ENCODE results near the gene ATXN7L1. TPM values are rescaled to one million over a fixed set of nuclear protein-coding genes. Genes with fewer than 3 reads are reported as not detected.

Gene ATXN7L1
- total RNA-seq, 2 experiments from 2014 or later: 0.59 TPM; not detected in 1

- ChIA-PET POLR2A (no interaction called here), CTCF (ENCODE audit: unreplicated experiment) (no interaction called here)
- no peaks in the 10 kb centered on the region for H4K20me1 ChIP-seq (ENCODE audit: insufficient read depth, low read length)
- H3K4me2 ChIP-seq (ENCODE audit: low read length): no peak overlapping the region
- H2AFZ ChIP-seq (ENCODE audit: low read length): no peak overlapping the region
- H3K4me1 ChIP-seq (ENCODE audit: insufficient read depth, low read length, poor library complexity, severe bottlenecking): no peaks in the 10 kb centered on the region
- no peaks in the 10 kb centered on the region for H3K36me3 ChIP-seq (ENCODE audit: insufficient read depth, low read length)
- H3K9me3 ChIP-seq (ENCODE audit: low read length): no peaks in the 10 kb centered on the region
- no peaks in the 10 kb centered on the region for H3K79me2 ChIP-seq (ENCODE audit: insufficient read depth, low read depth, low read length)
- intact Hi-C loops (cut with micrococcal nuclease; ENCODE audit: unreplicated experiment): no loop called here
- no peak overlapping the region for H3K4me3 ChIP-seq (ENCODE audit: low read depth, low read length, poor library complexity, severe bottlenecking)
- no peak overlapping the region for H3K27ac ChIP-seq (ENCODE audit: low read depth, low read length, poor library complexity, severe bottlenecking)
- TF ChIP-seq, protein P1, sequence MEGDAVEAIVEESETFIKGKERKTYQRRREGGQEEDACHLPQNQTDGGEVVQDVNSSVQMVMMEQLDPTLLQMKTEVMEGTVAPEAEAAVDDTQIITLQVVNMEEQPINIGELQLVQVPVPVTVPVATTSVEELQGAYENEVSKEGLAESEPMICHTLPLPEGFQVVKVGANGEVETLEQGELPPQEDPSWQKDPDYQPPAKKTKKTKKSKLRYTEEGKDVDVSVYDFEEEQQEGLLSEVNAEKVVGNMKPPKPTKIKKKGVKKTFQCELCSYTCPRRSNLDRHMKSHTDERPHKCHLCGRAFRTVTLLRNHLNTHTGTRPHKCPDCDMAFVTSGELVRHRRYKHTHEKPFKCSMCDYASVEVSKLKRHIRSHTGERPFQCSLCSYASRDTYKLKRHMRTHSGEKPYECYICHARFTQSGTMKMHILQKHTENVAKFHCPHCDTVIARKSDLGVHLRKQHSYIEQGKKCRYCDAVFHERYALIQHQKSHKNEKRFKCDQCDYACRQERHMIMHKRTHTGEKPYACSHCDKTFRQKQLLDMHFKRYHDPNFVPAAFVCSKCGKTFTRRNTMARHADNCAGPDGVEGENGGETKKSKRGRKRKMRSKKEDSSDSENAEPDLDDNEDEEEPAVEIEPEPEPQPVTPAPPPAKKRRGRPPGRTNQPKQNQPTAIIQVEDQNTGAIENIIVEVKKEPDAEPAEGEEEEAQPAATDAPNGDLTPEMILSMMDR (conservative IDR thresholded peaks at IDR 0.05; ENCODE audit: low read length): no peak
- TF ChIP-seq EZH2phosphoT487 (IDR thresholded peaks at IDR 0.05; ENCODE audit: borderline replicate concordance, low read depth, low read length): no peak
- no TSS peak for BruUV-seq (replicated peaks)
- H3K9me2 ChIP-seq (ENCODE audit: insufficient read depth, low read length): no peaks in the 10 kb centered on the region
- no peak for DNase-seq (ENCODE audit: low spot score)
These were observed 226.5 kb downstream of the ATXN7L1 start for GRCh38 chr7:105649727-105650381.

GRCh38 chr7:105648561-105649401 is 227.6 kb downstream of the ATXN7L1 start:
- no peak overlapping the region for H3K27ac ChIP-seq (ENCODE audit: low read depth, low read length, poor library complexity, severe bottlenecking)
- no peaks in the 10 kb centered on the region for H3K36me3 ChIP-seq (ENCODE audit: insufficient read depth, low read length)
- no peak overlapping the region for H3K4me2 ChIP-seq (ENCODE audit: low read length)
- CTCF ChIA-PET (ENCODE audit: unreplicated experiment): no interaction called here
- no TSS peak for BruUV-seq (replicated peaks)
- H3K4me1 ChIP-seq (ENCODE audit: insufficient read depth, low read length, poor library complexity, severe bottlenecking): no peaks in the 10 kb centered on the region
- DNase-seq (ENCODE audit: low spot score): no peak
- H3K9me2 ChIP-seq (ENCODE audit: insufficient read depth, low read length): no peaks in the 10 kb centered on the region
- H4K20me1 ChIP-seq (ENCODE audit: insufficient read depth, low read length): no peaks in the 10 kb centered on the region
- TF ChIP-seq, protein P1 (conservative IDR thresholded peaks at IDR 0.05; ENCODE audit: low read length): no peak
- TF ChIP-seq EZH2phosphoT487 (IDR thresholded peaks at IDR 0.05; ENCODE audit: borderline replicate concordance, low read depth, low read length): no peak
- no peak overlapping the region for H3K4me3 ChIP-seq (ENCODE audit: low read depth, low read length, poor library complexity, severe bottlenecking)
- H3K79me2 ChIP-seq (ENCODE audit: insufficient read depth, low read depth, low read length): no peaks in the 10 kb centered on the region
- intact Hi-C loops (cut with micrococcal nuclease; ENCODE audit: unreplicated experiment): no loop called here
- POLR2A ChIA-PET: interaction anchor here (0.6 kb wide), 1 partner anchor 345 kb away, joined by 4 read pairs; no protein-coding TSS in a partner anchor
- no peak overlapping the region for H2AFZ ChIP-seq (ENCODE audit: low read length)
- H3K9me3 ChIP-seq (ENCODE audit: low read length): no peaks in the 10 kb centered on the region

DNA sequence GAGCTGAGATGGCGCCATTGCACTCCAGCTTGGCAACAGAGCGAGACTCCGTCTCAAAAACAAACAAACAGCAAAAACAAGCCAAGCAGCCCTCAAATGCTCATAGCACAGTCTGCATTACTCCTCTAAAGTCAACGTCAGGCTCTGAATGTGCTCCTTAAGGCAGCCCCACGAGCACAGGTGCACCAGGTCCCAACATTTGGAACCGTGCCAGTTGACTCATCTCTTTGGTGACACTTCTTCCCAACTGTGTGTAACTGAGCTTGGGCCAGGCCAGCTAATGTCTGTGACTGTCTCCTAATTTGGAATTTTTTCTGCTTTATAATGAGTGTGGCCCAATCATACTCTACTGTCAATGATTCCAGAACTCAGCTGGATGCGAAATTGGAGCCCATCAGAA is 228.8 kb downstream of the ATXN7L1 start:
- TF ChIP-seq, protein P1 (conservative IDR thresholded peaks at IDR 0.05; ENCODE audit: low read length): no peak
- no peak for TF ChIP-seq EZH2phosphoT487 (IDR thresholded peaks at IDR 0.05; ENCODE audit: borderline replicate concordance, low read depth, low read length)
- H3K4me2 ChIP-seq (ENCODE audit: low read length): no peak overlapping the region
- H3K9me2 ChIP-seq (ENCODE audit: insufficient read depth, low read length): no peaks in the 10 kb centered on the region
- no peaks in the 10 kb centered on the region for H4K20me1 ChIP-seq (ENCODE audit: insufficient read depth, low read length)
- no peaks in the 10 kb centered on the region for H3K4me1 ChIP-seq (ENCODE audit: insufficient read depth, low read length, poor library complexity, severe bottlenecking)
- no peak overlapping the region for H3K27ac ChIP-seq (ENCODE audit: low read depth, low read length, poor library complexity, severe bottlenecking)
- intact Hi-C loops (cut with micrococcal nuclease; ENCODE audit: unreplicated experiment): no loop called here
- no peak overlapping the region for H2AFZ ChIP-seq (ENCODE audit: low read length)
- ChIA-PET CTCF (ENCODE audit: unreplicated experiment) (no interaction called here), POLR2A (no interaction called here)
- BruUV-seq (replicated peaks): no TSS peak
- no peaks in the 10 kb centered on the region for H3K9me3 ChIP-seq (ENCODE audit: low read length)
- H3K4me3 ChIP-seq (ENCODE audit: low read depth, low read length, poor library complexity, severe bottlenecking): no peak overlapping the region
- H3K79me2 ChIP-seq (ENCODE audit: insufficient read depth, low read depth, low read length): no peaks in the 10 kb centered on the region
- DNase-seq (ENCODE audit: low spot score): no peak
- no peaks in the 10 kb centered on the region for H3K36me3 ChIP-seq (ENCODE audit: insufficient read depth, low read length)

All from OCI-LY7 (cell line).